GM12892 (cell line): ENCODE measurements around the gene KIAA1328.

Experiments
- POLR2A ChIP-seq: IDR thresholded peaks from 2 replicates; pipeline ENCODE4 v1.6.1; 2011; ENCODE audit warnings: low read depth, low read length, control low read depth
- TAF1 ChIP-seq: IDR thresholded peaks from 2 replicates; pipeline ENCODE4 v1.6.1; 2011; ENCODE audit warnings: low read depth, mild to moderate bottlenecking, control low read depth, low read length, borderline replicate concordance

DNA sequence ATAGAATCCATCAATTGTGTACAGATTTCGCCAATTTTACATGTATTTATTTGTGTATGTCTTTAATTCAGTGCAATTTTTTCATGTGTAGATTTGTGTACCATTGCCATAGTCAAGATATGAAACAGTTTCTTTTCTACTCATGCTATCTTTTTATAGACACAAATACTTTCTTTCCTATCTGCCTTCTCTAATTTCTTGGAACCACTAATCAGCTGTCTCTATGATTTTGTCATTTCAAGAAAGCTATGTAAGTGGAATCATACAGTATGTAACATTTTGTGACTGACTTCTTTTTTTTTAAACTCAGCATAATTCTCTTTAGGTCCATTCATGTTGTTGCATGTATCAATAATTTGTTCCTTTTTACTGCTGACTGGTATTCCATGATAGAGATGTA lies 33.3 kb downstream of the KIAA1328 start:
- TF ChIP-seq POLR2A: no peak
- TF ChIP-seq TAF1: no peak
